Amniotic stem cell (primary cell): ENCODE results near the gene DBF4.
"Not testable (repeated sequence)": the region's sequence is repeated elsewhere in the genome, so short reads cannot be mapped to it uniquely, and the experiment has no call there.

Experiments used
- DNase-seq: peaks from one replicate; lab custom pipeline; 2025; lab: John Stamatoyannopoulos, UW

DBF4 gene

DNA sequence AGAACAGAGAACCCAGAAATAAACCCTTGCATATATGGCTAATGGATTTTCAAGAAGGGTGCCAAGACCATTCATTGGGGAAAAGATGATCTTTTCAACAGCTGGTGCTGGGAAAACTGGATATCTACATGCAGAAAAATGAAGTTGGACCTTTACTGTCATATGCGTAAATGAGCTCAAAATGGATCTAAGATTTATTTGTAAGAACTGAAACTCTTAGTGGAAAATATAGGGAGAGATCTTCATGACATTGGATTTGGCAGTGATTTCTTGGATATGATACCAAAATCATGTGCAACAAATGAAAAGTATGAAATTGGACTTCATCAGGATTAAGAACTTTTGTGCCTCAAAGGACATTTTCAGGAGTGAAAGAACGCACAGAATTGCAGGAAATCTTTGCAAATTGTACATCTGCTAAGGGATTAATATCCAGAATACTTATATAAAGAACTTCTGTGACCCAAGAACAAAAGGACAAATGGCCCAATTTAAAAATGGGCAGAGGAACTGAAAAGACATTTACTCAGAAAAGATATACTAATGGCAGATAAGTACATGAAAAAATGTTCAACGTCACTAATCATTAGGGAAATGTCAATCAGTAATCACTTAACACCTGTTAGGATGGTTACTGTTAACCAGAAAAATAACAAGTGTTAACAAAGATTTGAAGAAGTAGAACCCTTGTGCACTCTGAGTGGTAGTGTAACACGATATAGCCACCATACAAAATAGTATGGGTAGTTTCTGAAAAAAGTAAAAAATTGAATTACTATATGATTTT is 6.1 kb downstream of the DBF4 start:
- DNase-seq = no peak

DNA sequence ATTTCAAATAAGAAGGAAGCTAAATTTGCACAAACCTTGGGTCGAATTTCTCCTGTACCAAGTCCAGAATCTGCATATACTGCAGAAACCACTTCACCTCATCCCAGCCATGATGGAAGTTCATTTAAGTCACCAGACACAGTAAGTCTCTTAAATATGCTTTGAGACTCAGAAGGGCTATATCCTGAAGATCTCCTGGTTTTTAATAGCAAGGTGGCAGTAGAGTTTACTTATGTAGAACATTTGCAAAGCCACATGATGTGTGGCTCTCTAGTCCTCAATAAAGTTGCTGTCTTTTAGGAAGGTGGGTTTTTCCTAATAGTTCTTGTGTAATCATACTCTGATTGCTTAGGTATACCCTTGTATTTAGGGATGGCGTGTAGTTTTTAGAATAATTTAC is 8.7 kb downstream of the DBF4 start:
- DNase-seq = no peak

DNA sequence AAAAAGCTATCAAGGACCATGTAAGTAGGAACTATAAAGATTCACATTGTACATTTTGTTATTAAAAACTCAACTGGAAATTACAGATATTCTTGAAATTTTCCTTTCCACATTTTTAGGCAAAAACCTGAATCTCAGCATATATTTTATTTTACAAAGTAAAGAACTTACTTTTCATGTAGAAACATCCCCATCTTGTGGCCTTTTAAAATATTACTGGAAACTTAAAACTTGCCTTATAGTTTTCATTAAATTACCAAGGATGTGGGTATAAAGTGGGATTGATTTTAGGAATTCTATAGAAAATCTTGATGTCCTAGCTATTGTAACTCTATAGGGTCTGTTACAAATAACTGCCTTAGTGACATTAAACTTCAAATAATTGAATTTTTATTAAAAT is 10.6 kb downstream of the DBF4 start:
- peak; percentile 25 for DNase-seq

DNA sequence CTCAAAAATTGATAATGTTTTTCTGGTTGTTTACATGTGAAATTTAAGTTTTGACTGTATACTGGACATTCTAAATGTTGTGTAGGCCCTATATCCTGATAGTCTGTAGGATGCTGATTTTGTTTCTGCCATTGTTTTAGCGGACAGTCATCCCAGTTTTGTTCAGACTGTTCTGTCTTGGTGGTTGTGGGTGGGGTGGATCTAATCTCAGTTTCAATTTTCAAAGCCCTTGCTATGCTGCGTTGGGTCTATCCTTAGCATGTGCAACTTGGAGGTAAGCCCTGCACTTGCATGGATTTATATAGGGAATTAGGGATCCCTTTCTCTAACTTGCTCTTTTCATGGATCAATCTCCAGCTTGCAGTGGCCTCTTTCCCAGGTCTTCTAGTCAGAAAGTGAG is 19.1 kb downstream of the DBF4 start:
- no peak for DNase-seq

DNA sequence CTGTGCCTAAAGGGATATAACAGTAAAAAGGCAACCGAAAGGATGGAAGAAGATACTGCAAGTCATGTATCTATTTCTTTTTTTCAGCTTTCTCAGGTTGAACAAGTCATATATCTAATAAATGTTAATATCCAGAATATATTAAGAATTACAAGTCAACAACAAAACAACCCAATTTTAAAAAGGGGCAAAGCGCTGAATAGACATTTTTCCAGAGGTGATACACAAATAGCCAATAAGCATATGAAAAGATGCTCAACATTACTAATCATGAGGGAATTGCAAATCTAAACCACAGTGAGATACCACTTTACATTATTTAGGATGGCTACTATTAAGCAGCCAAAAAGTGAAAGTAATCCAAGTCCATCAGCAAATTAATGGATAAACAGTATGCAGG is 23.0 kb downstream of the DBF4 start:
- no peak for DNase-seq

DNA sequence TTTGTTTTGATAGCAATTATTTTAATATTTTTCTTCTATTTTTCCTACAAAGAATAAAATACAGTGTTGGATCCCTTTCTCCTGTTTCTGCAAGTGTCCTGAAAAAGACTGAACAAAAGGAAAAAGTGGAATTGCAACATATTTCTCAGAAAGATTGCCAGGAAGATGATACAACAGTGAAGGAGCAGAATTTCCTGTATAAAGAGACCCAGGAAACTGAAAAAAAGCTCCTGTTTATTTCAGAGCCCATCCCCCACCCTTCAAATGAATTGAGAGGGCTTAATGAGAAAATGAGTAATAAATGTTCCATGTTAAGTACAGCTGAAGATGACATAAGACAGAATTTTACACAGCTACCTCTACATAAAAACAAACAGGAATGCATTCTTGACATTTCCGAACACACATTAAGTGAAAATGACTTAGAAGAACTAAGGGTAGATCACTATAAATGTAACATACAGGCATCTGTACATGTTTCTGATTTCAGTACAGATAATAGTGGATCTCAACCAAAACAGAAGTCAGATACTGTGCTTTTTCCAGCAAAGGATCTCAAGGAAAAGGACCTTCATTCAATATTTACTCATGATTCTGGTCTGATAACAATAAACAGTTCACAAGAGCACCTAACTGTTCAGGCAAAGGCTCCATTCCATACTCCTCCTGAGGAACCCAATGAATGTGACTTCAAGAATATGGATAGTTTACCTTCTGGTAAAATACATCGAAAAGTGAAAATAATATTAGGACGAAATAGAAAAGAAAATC is 31.0 kb downstream of the DBF4 start:
- not testable (repeated sequence) for DNase-seq

DNA sequence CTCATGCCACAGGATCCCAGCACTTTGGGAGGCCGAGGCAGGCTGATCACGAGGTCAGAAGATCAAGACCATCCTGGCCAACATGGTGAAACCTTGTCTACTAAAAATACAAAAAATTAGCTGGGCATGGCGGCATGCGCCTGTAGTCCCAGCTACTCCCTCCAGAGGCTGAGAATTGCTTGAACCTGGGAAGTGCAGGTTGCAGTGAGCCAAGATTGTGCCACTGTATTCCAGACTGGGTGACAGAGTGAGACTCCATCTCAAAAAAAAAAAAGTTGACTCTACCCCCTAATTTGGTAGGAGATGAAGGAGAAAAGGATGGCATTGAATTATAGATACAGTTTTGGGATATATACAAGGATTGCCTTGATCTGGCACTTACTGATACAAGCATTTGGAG is 32.5 kb downstream of the DBF4 start:
- DNase-seq = not testable (repeated sequence)

DNA sequence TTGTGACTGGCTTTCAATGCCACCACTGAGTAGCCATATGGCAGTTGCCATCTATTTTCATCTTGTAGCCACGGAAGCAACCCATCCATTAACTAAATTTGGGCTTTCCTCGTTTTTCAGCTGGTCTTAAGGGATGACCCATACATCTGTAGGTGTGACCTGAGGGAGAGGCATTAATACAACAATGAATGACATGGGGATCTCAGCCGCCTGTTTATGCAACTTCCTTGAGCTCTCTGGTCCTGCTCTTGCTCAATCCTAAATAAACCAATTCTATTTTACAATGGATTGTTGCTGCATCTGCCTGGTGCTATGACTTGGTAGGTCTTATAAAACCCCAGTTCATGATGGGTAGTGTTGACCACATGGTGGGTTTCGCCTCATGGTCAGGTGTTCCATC is 35.8 kb downstream of the DBF4 start:
- no peak for DNase-seq

DNA sequence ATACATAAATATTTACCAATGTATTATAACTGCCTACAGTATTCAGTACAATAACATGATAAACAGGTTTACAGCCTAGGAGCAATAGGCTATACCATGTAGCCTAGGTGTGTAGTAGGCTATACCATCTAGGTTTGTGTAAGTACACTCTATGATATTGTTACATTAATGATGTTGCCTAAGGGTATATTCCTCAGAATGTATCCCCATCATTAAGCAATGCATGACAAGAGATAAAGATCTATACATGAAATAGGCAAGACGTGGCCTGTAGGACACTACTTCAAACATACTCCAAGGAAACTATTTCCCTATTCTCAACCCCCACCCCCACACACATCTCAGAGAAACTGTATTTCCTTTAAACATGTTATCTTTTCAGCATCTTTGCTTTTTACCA is 42.4 kb downstream of the DBF4 start:
- DNase-seq = no peak

DNA sequence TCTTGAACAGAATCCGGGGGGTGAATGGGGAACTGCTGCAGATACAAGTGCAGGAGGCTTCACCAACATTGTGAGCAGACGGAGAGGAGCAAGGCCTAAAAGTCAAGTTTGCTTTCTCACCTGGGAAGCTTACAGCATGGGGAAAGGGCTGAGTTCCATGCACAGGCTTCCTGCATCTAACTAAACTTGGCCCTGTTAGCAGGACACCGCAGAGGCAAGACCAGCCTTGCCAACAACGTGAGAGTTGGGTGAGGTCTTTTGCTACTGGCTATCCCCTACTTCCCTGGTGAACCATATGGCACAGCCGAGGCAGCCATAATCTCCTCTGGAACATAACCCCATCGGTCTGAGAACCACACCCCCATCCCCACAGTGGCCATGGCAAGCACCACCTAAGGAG is 43.6 kb downstream of the DBF4 start:
- DNase-seq = no peak

DNA sequence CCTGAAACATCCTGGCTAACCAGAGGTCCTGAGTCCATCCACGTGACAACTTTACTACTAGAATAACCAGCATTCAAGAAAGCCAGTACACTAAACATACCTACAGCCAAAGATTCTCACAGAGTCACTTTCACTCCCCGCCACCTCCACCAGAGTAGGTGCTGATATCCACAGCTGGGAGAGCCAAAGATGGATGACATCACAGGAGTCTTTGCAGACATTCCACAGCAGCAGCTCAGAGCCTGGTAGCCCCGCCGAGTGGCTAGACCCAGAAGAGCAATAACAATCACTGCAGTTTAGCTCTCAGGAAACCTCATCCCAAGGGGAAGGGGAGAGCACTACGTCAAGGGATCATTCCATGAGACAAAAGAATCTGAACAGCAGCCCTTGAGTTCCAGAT is 44.3 kb downstream of the DBF4 start:
- DNase-seq = no peak

DNA sequence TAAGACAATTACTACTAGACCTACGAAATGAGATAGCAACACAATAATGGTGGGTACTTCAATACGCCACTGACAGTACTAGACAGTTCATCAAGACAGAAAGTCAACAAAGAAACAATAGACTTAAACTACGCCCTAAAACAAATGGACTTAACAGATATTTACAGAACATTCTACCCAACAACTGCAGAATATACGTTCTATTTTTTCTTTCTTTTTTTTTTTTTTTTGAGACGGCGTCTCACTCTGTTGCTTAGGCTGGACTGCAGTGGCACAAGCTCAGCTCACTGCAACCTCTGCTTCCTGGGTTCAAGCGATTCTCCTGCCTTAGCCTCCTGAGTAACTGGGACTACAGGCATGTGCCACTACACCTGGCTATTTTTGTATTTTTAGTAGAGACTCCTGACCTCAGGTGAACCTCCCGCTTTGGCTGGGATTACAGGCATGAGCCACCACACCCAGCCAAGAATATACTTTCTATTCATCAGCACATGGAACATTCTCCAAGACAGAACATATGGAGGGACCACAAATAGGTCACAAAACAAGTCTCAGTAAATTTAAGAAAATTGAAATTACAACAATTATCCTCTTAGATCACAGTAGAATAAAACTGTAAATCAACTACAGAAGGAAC is 46.6 kb downstream of the DBF4 start:
- DNase-seq = not testable (repeated sequence)

DNA sequence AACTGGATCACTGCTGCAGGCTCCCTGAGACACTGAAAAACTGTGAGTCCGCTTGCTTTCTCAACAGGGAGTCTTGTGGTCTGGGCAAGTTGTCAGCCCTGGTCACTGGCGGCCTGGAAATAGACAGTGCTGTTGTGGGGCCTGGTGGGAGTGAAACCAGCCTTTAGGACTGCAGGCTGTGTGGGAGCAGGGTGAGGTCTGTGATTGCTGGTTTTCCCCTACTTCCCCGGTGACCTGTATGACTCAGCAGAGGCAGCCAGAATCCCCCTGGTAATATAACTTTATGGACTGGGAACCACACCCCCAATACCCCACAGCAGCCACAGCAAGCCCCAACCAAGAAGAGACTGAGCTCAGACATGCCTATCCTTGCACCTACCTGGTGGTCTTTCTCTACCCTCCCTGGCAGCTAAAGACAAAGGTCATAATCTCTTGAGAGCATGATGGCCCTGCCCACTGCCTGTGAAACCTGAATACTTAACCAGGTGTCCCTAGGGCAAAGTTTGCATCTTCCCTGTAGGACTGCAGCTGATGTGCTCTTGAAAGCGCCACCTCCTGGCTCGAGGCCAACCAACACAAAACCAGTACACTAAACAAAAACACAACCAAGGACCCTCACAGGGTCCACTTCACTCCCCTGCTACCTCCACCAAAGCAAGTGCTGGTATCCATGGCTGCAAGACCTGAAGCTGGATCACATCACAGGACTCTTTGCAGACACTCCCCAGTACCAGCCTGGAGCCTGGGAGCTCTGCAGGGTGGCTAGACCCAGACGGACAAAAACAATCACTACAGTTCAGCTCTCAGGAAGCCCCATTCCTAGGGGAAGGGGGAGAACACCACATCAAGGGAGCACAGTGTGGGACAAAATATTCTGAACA is 50.5 kb downstream of the DBF4 start:
- no peak for DNase-seq

DNA sequence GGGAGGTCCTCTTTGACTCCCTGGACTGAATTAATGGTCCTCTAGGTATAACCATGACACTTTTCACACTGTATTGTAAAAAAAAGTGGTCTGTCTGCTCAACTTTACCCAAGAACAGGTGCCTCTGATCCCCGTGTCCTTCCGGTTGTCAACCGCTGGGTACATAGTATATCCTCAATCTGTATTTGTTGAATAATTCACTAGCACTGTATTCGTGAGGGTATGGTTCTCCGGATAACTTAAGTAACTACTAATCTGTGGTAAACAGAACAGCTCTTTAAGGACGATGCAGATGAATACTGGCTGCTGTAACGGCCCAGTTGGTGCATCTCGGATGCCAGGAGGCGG is 57.3 kb downstream of the DBF4 start:
- DNase-seq = no peak

DNA sequence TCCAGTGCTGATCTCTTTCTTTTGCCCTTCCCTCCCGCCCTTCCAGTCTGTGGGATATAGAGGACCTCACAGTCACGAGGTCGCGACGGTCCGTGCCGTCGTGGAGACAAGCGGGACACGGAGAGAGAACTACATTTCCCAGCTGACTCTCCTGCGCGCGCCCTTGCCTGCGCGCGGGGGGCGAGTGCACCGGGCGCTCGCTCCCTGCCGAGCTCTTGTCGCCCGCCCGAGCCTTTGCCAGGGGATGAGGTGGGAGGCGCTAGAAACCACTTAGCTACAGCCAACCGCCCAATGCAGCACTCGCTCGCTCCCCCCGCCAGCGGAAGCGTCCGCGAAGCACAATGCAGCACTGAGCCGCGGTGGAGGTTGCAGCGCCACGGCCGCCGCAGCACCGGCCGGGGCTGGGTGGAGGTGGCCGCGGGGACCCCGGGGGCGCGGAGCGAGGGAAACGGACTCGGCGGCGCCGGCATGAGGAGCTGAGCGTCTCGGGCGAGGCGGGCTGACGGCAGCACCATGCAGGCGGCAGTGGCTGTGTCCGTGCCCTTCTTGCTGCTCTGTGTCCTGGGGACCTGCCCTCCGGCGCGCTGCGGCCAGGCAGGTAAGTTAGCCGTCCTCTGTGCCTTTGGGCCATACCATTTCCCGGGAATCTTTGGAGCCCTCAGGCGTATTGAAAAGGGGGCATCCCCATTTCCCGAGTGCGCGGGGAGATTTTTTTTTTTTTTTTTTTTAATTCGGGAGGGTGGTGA is 57.8 kb downstream of the DBF4 start, which contains the start of gene ADAM22:
TSS of gene ADAM22 (plus strand) at position 299 of the 746 bp plus-strand sequence. CDS start at position 514, 215 bp downstream.
- peak; percentile 61 for DNase-seq

DNA sequence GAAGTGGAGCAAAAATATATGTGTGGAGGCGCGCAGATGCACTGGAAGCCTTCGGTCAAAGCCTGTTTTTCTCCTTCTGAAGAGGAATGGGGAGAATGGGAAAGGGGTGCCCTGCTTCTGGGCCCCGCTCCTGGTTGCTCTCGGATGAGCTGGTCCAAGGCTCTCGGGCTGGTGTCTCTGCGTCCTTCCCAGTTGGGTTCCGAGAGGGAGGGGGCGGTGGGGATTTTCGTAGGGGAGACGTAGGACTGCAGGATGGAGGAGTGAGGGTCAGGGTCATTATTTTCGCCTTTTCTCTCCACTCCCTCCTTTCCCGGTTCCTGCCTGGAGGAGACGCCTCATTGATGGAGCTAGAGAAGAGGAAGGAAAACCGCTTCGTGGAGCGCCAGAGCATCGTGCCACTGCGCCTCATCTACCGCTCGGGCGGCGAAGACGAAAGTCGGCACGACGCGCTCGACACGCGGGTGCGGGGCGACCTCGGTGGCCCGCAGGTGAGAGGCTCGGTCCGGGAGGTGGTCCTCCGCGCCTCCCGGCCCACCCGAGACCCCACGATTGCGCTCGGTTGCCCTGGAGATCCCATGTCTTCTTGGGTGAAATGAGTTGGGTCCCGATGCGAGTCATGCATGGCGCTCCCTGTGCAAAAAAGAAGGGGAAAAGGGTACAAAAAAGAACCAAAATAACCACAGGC is 58.5 kb downstream of the DBF4 start:
- no peak for DNase-seq

DNA sequence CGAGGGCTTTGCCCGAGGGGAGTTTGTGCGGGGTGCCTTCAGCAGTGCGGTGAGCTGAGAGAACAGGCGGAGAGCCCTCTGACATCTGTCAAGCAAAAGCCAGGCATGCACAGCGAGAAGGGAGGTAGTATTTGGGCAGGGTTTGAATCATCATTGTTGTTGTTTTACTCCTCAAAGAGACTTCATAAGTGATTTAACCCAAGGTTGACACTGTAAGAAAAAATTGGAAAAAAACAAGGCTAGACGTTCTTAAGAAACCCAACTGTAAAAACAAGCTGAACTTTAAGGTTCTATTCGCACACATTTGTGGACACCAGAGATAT is 59.1 kb downstream of the DBF4 start:
- DNase-seq = no peak

DNA sequence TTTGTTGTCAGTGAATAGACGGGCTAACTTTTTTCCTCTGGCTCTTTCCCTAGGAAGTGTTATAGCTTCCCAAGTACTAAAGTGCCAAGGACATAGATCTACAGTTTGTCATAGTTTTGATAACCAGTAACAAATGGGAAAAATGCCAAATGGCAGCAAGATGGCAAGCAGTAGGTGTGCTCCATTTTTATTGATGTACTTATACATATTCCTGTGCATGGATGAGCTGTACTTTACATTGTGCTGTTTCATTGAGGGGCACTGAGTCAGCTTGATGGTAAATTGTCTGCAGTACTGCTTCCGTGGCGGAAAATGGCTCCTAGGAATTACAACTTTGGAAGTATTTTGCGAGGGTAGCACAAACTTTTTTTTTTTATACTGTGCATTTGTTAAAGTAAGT is 64.8 kb downstream of the DBF4 start:
- no peak for DNase-seq

DNA sequence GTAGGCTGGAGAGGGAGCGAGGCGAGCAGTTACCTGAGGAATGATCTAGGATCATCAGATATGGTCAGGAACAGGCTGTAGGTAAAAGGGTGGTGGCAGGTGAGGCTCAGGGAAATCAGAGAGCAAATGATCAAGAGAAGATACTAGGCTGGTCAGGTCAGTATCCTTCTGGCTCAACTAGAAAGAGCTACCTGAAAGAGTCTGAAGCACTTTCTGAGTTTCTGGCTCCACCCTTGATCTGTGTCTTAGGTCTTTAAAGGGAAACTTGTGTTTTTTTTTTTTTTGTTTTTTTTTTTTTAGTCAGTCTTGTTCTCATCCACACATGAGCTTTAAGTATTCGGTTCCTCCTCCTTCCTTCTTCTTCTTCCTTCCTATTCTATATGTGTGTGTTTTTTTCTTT is 68.3 kb downstream of the DBF4 start:
- no peak for DNase-seq

DNA sequence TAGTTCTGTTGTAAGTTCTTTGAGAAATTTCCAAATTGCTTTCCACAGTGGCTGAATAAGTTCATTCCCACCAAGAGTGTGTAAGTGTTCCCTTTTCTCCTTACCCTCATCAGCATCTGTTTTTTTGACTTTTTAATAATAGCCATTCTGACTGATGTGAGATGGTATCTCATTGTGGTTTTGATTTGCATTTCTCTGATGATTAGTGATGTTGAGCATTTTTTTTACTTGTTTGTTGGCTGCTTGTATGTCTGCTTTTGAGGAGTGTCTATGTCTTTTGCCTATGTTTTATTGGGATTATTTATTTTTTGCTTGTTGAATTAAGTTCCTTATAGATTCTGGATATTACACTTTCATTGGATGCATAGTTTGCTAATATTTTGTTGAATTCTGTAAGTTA is 69.6 kb downstream of the DBF4 start:
- DNase-seq = not testable (repeated sequence)

DNA sequence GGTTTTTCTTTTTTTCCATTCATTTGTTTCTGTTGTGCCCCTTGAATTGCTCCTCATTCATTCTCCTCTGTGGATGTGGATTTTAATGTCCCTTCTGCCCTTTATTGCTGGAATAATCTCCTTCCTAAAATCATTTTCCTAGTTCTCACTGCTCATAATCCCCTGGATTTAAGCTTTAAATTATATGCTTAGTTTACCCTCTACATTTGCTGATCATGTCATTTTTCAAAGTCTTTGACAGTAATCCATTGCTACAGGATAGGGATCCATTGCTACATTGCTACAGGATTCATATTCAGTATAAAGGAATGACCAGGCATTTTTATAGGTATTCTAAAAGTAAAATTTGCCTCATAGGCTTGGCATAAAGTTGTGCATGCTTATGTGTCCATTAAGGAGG is 72.1 kb downstream of the DBF4 start:
- no peak for DNase-seq
